H9 (cell line): ENCODE results near the gene ATM. TPM values are rescaled to one million over a fixed set of nuclear protein-coding genes. Genes with fewer than 3 reads are reported as not detected.
A peak's percentile ranks its signal among the peaks of the same experiment; 100 is the strongest.

Experiments used
- DNase-seq: peaks from one replicate; pipeline ENCODE4 v3.0.0-alpha.2; 2017
- H2AFZ ChIP-seq: one replicate; pipeline ENCODE4 v1.6.1; 2013; ENCODE audit warnings: mild to moderate bottlenecking, low read length, control low read depth, moderate library complexity
- H2AK5ac ChIP-seq: 2 replicates; pipeline ENCODE4 v1.6.1; 2013; ENCODE audit warnings: low read length, control low read depth, mixed read lengths; ENCODE audit not compliant: insufficient read length
- H2BK120ac ChIP-seq: one replicate; pipeline ENCODE4 v1.6.1; 2013; ENCODE audit warnings: low read depth, mild to moderate bottlenecking, low read length, control low read depth, inconsistent platforms; ENCODE audit not compliant: poor library complexity, severe bottlenecking
- H2BK12ac ChIP-seq: 2 replicates; pipeline ENCODE4 v1.6.1; 2013; ENCODE audit warnings: low read length, control low read depth, mixed read lengths, low read depth; ENCODE audit not compliant: insufficient read length
- H2BK15ac ChIP-seq: 2 replicates; pipeline ENCODE4 v1.6.1; 2013; ENCODE audit warnings: low read depth, low read length, control low read depth
- H2BK20ac ChIP-seq: one replicate; pipeline ENCODE4 v1.6.1; 2013; ENCODE audit warnings: low read depth, mild to moderate bottlenecking, low read length, control low read depth, inconsistent platforms; ENCODE audit not compliant: poor library complexity, severe bottlenecking
- H2BK5ac ChIP-seq: 2 replicates; pipeline ENCODE4 v1.6.1; 2013; ENCODE audit warnings: low read length, control low read depth, mixed read lengths; ENCODE audit not compliant: insufficient read length
- H3K14ac ChIP-seq: 2 replicates; pipeline ENCODE4 v1.6.1; 2013; ENCODE audit warnings: low read length, control low read depth; ENCODE audit not compliant: insufficient read depth
- H3K18ac ChIP-seq: 2 replicates; pipeline ENCODE4 v1.6.1; 2013; ENCODE audit warnings: low read depth, mild to moderate bottlenecking, mixed read lengths, low read length, control low read depth; ENCODE audit not compliant: insufficient read length
- H3K23ac ChIP-seq: 2 replicates; pipeline ENCODE4 v1.6.1; 2013; ENCODE audit warnings: low read length, control low read depth, mixed read lengths, low read depth; ENCODE audit not compliant: insufficient read length
- H3K23me2 ChIP-seq: 2 replicates; pipeline ENCODE4 v1.6.1; 2013; ENCODE audit warnings: low read depth, mild to moderate bottlenecking, mixed read lengths, low read length, control low read depth; ENCODE audit not compliant: insufficient read length, poor library complexity, severe bottlenecking
- H3K27ac ChIP-seq: 2 replicates; pipeline ENCODE4 v1.5.1; 2013; ENCODE audit warnings: low read length, control low read depth, mixed read lengths, low read depth; ENCODE audit not compliant: insufficient read length
- H3K27me3 ChIP-seq: 2 replicates; pipeline ENCODE4 v1.6.1; 2013; ENCODE audit warnings: low read length, control low read depth, inconsistent platforms; ENCODE audit not compliant: insufficient read depth
- H3K4ac ChIP-seq: 2 replicates; pipeline ENCODE4 v1.6.1; 2013; ENCODE audit warnings: low read depth, mild to moderate bottlenecking, control low read depth, inconsistent platforms, low read length, moderate library complexity
- H3K4me1 ChIP-seq: 2 replicates; pipeline ENCODE4 v1.6.1; 2013; ENCODE audit warnings: low read length, control low read depth, inconsistent platforms; ENCODE audit not compliant: insufficient read depth
- H3K4me2 ChIP-seq: 2 replicates; pipeline ENCODE4 v1.6.1; 2013; ENCODE audit warnings: low read length, control low read depth, mixed read lengths; ENCODE audit not compliant: insufficient read length, insufficient read depth
- H3K56ac ChIP-seq: 2 replicates; pipeline ENCODE4 v1.6.1; 2013; ENCODE audit warnings: low read depth, mild to moderate bottlenecking, mixed read lengths, low read length, control low read depth; ENCODE audit not compliant: insufficient read length
- H3K79me1 ChIP-seq: 2 replicates; pipeline ENCODE4 v1.6.1; 2013; ENCODE audit warnings: low read depth, mild to moderate bottlenecking, moderate library complexity, low read length, control low read depth, inconsistent platforms; ENCODE audit not compliant: insufficient read depth, poor library complexity, severe bottlenecking
- H3K79me2 ChIP-seq: 2 replicates; pipeline ENCODE4 v1.6.1; 2013; ENCODE audit warnings: low read length, control low read depth, inconsistent platforms; ENCODE audit not compliant: insufficient read depth
- H3K9ac ChIP-seq: 2 replicates; pipeline ENCODE4 v1.6.1; 2013; ENCODE audit warnings: low read length, control low read depth, mixed read lengths; ENCODE audit not compliant: insufficient read length; ENCODE audit errors: extremely low read depth
- H3K9me3 ChIP-seq: one replicate; pipeline ENCODE4 v1.6.1; 2013; ENCODE audit warnings: low read depth, low read length, inconsistent platforms; ENCODE audit not compliant: control insufficient read depth
- H3T11ph ChIP-seq: one replicate; pipeline ENCODE4 v1.6.1; 2013; ENCODE audit warnings: mild to moderate bottlenecking, low read length, control low read depth, inconsistent platforms
- H4K20me1 ChIP-seq: one replicate; pipeline ENCODE4 v1.6.1; 2013; ENCODE audit not compliant: control insufficient read depth, insufficient read length, insufficient read depth
- H4K5ac ChIP-seq: 2 replicates; pipeline ENCODE4 v1.6.1; 2013; ENCODE audit warnings: low read depth, mild to moderate bottlenecking, mixed read lengths, low read length, control low read depth; ENCODE audit not compliant: insufficient read length
- H4K8ac ChIP-seq: replicated peaks from 2 replicates; pipeline ENCODE4 v1.6.1; 2013; ENCODE audit warnings: low read length, control low read depth, mixed read lengths, low read depth; ENCODE audit not compliant: insufficient read length
- H4K91ac ChIP-seq: 2 replicates; pipeline ENCODE4 v1.6.1; 2013; ENCODE audit warnings: low read depth, mild to moderate bottlenecking, moderate library complexity, mixed read lengths, low read length, control low read depth; ENCODE audit not compliant: insufficient read length
- H3K27ac Mint-ChIP-seq, 3 experiments: 2 replicates in 2 of 3; 3 replicates in 1 of 3; pipeline ENCODE4 v1.8.0; 2020 to 2021; ENCODE audit warnings: mixed read lengths in 3 of 3, mild to moderate bottlenecking in 1 of 3, moderate library complexity in 1 of 3
- H3K27me3 Mint-ChIP-seq: 2 replicates; pipeline ENCODE4 v1.8.0; 2021; ENCODE audit warnings: low read depth, mild to moderate bottlenecking, moderate library complexity, mixed read lengths
- H3K36me3 Mint-ChIP-seq, 3 experiments: 2 replicates in 2 of 3; 3 replicates in 1 of 3; pipeline ENCODE4 v1.8.0; 2020 to 2021; ENCODE audit warnings: low read depth in 3 of 3, mixed read lengths in 3 of 3; ENCODE audit not compliant: insufficient read depth in 1 of 3
- H3K4me1 Mint-ChIP-seq, 2 experiments: 2 replicates each; pipeline ENCODE4 v1.8.0; 2020; ENCODE audit warnings: mixed read lengths in 2 of 2
- H3K4me3 Mint-ChIP-seq, 2 experiments: 2 replicates in 1 of 2; 3 replicates in 1 of 2; pipeline ENCODE4 v1.8.0; 2020 to 2021; ENCODE audit warnings: mild to moderate bottlenecking in 2 of 2, mixed read lengths in 2 of 2, moderate library complexity in 1 of 2
- H3K9me3 Mint-ChIP-seq, 2 experiments: 2 replicates in 1 of 2; 3 replicates in 1 of 2; pipeline ENCODE4 v1.8.0; 2020; ENCODE audit warnings: mild to moderate bottlenecking in 2 of 2, mixed read lengths in 2 of 2, moderate library complexity in 1 of 2
- WGBS: extraction: QIAGEN DNeasy Blood & Tissue Kit; methylation state at CpG from one replicate; pipeline ENCODE4 v1.1.7; 2013; ENCODE audit warnings: missing lambda C conversion rate, low lambda C conversion rate, mixed read lengths; ENCODE audit not compliant: insufficient read length; ENCODE audit errors: extremely low coverage; 5-methylcytosine and 5-hydroxymethylcytosine counted together
- total RNA-seq: library from RNA; stranded (reverse); gene quantifications from 2 replicates; pipeline ENCODE4 v1.2.1, GENCODE V29; 2021
- TF ChIP-seq, protein P1 (sequence below): fragments of 200-600 bp; sonication (generic); conservative IDR thresholded peaks from 3 replicates; pipeline ENCODE4 v1.8.0; 2021; ENCODE audit warnings: antibody characterized with exemption, mild to moderate bottlenecking

Gene ATM
- total RNA-seq, 1 experiment from 2014 or later, result 58.9 TPM

GRCh38 chr11:108221371-108221770 lies 1.5 kb upstream of the ATM start:
- Histone ChIP-seq H3K14ac (no peak overlapping the region), H2BK15ac (no peak overlapping the region), H4K8ac (no peak overlapping the region), H3K23ac (no peak overlapping the region), H2BK20ac (no peak overlapping the region), H3K4me2 (peak overlapping the region; percentile 99), H3T11ph (no peak overlapping the region), H3K79me1 (no peaks in the 10 kb centered on the region), H2BK120ac (no peak overlapping the region), H3K27ac (no peak overlapping the region), H3K4ac (no peak overlapping the region), H3K79me2 (peaks cover 40% of the 10 kb centered on the region; the same call in 1 of the 2 replicates), H3K18ac (no peak overlapping the region), H3K27me3 (no peaks in the 10 kb centered on the region), H4K5ac (no peak overlapping the region), H2BK5ac (no peak overlapping the region), H3K56ac (no peak overlapping the region), H3K9ac (peak overlapping the region; percentile 98), H2BK12ac (no peak overlapping the region), H4K20me1 (no peaks in the 10 kb centered on the region), H3K9me3 (no peaks in the 10 kb centered on the region), H4K91ac (peak overlapping the region; percentile 0), H3K23me2 (peaks cover 14% of the 10 kb centered on the region), H3K4me1 (no peaks in the 10 kb centered on the region), H2AK5ac (no peak overlapping the region), H2AFZ (no peak overlapping the region)
- TF ChIP-seq, protein P1, sequence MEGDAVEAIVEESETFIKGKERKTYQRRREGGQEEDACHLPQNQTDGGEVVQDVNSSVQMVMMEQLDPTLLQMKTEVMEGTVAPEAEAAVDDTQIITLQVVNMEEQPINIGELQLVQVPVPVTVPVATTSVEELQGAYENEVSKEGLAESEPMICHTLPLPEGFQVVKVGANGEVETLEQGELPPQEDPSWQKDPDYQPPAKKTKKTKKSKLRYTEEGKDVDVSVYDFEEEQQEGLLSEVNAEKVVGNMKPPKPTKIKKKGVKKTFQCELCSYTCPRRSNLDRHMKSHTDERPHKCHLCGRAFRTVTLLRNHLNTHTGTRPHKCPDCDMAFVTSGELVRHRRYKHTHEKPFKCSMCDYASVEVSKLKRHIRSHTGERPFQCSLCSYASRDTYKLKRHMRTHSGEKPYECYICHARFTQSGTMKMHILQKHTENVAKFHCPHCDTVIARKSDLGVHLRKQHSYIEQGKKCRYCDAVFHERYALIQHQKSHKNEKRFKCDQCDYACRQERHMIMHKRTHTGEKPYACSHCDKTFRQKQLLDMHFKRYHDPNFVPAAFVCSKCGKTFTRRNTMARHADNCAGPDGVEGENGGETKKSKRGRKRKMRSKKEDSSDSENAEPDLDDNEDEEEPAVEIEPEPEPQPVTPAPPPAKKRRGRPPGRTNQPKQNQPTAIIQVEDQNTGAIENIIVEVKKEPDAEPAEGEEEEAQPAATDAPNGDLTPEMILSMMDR, result no peak
- no peak for DNase-seq
- Mint-ChIP-seq H3K4me3 (no peak overlapping the region), H3K36me3 (peaks cover 1 to 14% (median 2%) of the 10 kb centered on the region in 3 experiments; a peak in 4 of 7 replicates), H3K4me1 (peaks cover 28 to 29% of the 10 kb centered on the region in 2 experiments), H3K27ac (peak overlapping the region; percentile 22 to 100 (median 100); a peak in 2 of 7 replicates), H3K27me3 (no peaks in the 10 kb centered on the region), H3K9me3 (no peaks in the 10 kb centered on the region; a peak in 1 of 5 replicates)
- WGBS, result no CpG with 5 or more reads among the region's 12 CpGs
